ENCODE data around the gene NPTN. TPM values are rescaled to one million over a fixed set of nuclear protein-coding genes. Genes with fewer than 3 reads are reported as not detected.

Gene NPTN
- total and polyA plus RNA-seq, 5 donors, result 262 to 320 (median 303) TPM

DNA sequence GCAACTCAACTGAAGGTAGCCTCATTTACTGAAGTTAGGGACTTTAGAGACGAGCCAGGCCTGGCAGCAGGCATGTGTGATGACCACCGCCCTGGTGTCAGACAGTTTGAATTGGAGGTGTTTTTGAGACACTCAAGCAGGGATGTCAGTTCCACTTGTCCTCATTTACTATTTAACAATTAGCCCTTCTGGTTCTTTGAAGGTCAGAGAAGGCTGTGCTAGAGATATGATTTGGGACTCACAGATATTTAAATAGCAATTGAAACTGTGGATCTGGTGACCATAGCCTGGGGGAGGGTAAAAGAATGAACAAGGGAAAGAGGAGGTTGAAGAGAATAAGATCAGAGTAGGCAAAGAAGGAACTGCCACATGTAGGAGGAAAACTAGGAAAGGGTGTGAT lies 115.6 kb downstream of the NPTN start:
- ATAC-seq (peak; percentile 93), DNase-seq (peak; percentile 22 to 68 (median 57))
- no peak overlapping the region for H3K4me3 ChIP-seq (ENCODE audit: low read length)
- H3K9me3 ChIP-seq (ENCODE audit: control insufficient read depth, low read length), result no peaks in the 10 kb centered on the region
- WGBS, result 56% methylated on average over 2 of the region's 2 CpGs
- intact Hi-C loops (cut with DNase I), result loop anchor here in 1 of 4 donors (10.0 kb wide), 1 partner anchor 143 kb away; no protein-coding TSS in a partner anchor
- H3K27me3 ChIP-seq (ENCODE audit: control insufficient read depth, insufficient read depth), result no peaks in the 10 kb centered on the region
- H3K27ac ChIP-seq (ENCODE audit: low read length), result no peak overlapping the region
- no peaks in the 10 kb centered on the region for H3K4me1 ChIP-seq (ENCODE audit: control insufficient read depth, insufficient read depth, low read length)

GRCh38 chr15:73515527-73515926 lies 117.7 kb downstream of the NPTN start:
- 28% methylated on average over 1 of the region's 1 CpG for WGBS
- no peak overlapping the region for H3K27ac ChIP-seq (ENCODE audit: low read length)
- intact Hi-C loops (cut with DNase I), result loop anchor here in 1 of 4 donors (10.0 kb wide), 1 partner anchor 141 kb away; no protein-coding TSS in a partner anchor
- peak in 1 of 2 donors; percentile 59 for ATAC-seq
- no peak for DNase-seq
- no peak overlapping the region for H3K4me3 ChIP-seq (ENCODE audit: low read length)
- H3K9me3 ChIP-seq (ENCODE audit: control insufficient read depth, low read length), result no peaks in the 10 kb centered on the region
- H3K4me1 ChIP-seq (ENCODE audit: control insufficient read depth, insufficient read depth, low read length), result no peaks in the 10 kb centered on the region
- no peaks in the 10 kb centered on the region for H3K27me3 ChIP-seq (ENCODE audit: control insufficient read depth, insufficient read depth)

Other genes with a start within 250 kb of the NPTN start
- gene REC114, start 190.2 kb downstream of the NPTN start, total RNA-seq, result 10 to 100 TPM in 1 of 4 donors, 1 to 10 TPM in 3; 3.4 to 12.1 (median 6.1) TPM
- gene REC114, start 190.2 kb downstream of the NPTN start, polyA plus RNA-seq, result 2.6 TPM
- 10 to 100 TPM; 39.5 to 72.8 (median 44.0) TPM for gene CD276, start 51.0 kb upstream of the NPTN start, total RNA-seq
- 35.4 TPM for gene CD276, start 51.0 kb upstream of the NPTN start, polyA plus RNA-seq
- gene INSYN1, start 120.0 kb upstream of the NPTN start, total RNA-seq, result 100 to 1,000 TPM in 2 of 4 donors, 10 to 100 TPM in 2; 65.6 to 112 (median 99.0) TPM
- gene INSYN1, start 120.0 kb upstream of the NPTN start, polyA plus RNA-seq, result 117 TPM
- not detected for gene TBC1D21, start 240.2 kb upstream of the NPTN start, total RNA-seq
- gene TBC1D21, start 240.2 kb upstream of the NPTN start, polyA plus RNA-seq, result not detected